GM18868 (cell line): Measurements from ENCODE around the gene PPP2R5D.
"Not testable (repeated sequence)": the region's sequence is repeated elsewhere in the genome, so short reads cannot be mapped to it uniquely, and the experiment has no call there.

Experiments used
- ATAC-seq: cut with Tn5 transposase; IDR thresholded peaks from one replicate; pipeline ENCODE4 v1.9.1; 2021; ENCODE audit warnings: mild to moderate bottlenecking, moderate library complexity; ENCODE audit not compliant: unreplicated experiment

PPP2R5D gene

GRCh38 chr6:42984001-42984923 is at the start of gene PPP2R5D:
Gene PPP2R5D, plus strand, starts transcription at chr6:42984570. Its CDS starts 108 bp downstream, at chr6:42984678.
- ATAC-seq: peak; percentile 92

DNA sequence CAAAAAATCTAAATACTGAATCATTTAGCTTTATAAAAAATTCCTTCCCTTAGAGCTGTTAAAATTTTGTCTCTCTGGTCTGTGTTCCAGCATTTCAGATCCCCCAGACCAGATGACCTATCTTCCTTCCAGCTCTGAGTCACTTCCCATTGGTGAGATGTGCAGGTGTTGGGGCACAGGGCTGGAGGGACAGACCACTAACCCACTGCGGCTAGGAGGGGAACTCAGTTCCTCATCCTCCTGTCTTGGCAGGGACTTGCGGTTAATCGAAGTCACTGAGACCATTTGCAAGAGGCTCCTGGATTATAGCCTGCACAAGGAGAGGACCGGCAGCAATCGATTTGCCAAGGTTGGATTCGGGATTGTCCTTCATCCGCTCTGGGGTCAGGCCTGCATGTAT is 49.0 kb upstream of the PPP2R5D start:
- ATAC-seq: no peak

DNA sequence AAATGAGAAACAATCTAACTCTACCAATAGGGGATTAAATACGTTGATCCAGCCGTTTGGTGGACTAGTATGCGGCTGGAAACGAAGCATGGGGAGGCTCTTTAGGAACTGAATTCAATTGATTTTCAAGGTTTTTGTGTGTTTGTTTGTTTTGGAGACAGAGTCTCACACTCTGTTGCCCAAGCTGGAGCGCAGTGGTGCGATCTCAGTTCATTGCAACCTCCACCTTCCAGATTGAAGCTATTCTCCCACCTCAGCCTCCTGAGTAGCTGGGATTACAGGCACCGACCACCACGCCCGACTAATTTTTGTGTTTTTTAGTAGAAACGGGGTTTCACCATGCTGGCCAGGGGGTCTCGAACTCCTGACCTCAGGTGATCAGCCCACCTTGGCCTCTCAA is 48.0 kb upstream of the PPP2R5D start:
- no peak for ATAC-seq

DNA sequence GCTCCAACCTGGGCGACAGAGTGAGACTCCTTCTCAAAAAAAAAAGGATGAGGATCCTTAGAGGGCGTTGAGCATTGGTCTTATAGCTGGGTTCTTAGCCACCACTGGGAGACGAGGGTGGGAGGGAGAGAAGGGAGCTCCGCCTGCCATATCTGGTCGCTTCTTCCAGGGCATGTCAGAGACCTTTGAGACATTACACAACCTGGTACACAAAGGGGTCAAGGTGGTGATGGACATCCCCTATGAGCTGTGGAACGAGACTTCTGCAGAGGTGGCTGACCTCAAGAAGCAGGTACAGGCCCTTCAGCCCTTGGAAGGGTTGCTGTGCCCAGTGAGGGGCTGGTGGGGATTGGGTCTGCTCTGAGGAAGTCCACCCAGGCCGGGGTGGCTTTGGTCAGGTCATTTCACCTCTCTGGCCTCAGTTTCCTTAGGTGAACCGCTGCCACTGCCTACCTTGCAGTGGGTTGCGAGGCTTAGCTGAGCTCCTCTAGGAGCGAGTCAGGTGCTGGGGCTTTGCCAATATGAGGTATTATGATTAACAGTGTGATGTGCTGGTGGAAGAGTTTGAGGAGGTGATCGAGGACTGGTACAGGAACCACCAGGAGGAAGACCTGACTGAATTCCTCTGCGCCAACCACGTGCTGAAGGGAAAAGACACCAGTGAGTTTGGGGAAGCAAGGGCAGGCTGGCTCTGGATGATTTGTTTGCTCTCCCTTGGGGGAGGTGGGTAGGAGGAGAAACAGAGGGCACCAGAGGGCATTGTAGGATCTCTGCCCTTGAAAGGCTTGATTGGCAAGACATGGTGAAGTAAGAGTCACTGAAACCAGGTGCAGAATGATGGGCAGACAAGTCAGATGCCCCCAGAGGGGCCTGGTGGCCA is 46.6 kb upstream of the PPP2R5D start:
- ATAC-seq: no peak

- ATAC-seq: no peak
Observed at GRCh38 chr6:42938428-42938796, 46.0 kb upstream of the PPP2R5D start.

DNA sequence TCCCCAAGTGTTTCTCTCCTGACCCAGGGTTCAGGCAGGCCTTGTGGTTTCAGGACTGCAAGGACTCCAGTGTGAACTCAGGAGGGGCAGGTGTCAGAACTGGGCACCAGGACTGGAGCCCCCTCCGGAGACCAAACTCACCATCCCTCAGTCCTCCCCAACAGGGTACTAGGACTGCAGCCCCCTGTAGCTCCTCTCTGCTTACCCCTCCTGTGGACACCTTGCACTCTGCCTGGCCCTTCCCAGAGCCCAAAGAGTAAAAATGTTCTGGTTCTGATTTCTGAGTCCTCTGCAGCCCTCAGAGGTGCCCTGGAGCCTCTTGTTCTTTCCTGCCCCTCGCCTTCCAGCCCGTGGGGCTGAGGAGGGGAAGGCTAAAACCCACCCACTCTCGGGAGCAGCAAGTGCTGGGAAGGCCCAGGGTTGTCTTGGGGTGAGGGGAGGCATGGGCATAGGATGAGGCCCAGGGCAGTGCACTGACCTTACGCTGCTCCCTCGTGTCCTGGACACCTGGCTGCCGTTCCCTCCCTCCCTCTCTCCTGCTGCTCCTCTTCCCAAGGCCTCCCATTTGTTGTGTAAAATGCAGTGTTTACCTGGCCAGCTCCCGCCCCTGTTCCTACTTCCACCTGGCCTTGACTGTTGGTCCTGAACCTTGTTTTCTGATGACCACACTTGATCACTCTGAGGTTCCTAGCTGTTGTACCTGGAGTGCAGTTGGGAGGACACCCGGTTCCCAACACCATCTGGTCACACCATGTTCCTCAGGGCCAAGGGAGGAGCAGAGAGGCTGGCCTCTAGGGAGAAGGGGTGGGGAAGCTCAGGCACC is 45.2 kb upstream of the PPP2R5D start:
- no peak for ATAC-seq

GRCh38 chr6:42939810-42940167 is 44.6 kb upstream of the PPP2R5D start:
- ATAC-seq: no peak

- no peak for ATAC-seq
Observed at GRCh38 chr6:42940493-42941045, 43.8 kb upstream of the PPP2R5D start.

- not testable (repeated sequence) for ATAC-seq
Observed at GRCh38 chr6:42941356-42941755, 43.0 kb upstream of the PPP2R5D start.

- ATAC-seq: no peak
Observed at GRCh38 chr6:42942444-42942843, 41.9 kb upstream of the PPP2R5D start.

- no peak for ATAC-seq
Observed at GRCh38 chr6:42947950-42948349, 36.4 kb upstream of the PPP2R5D start.

GRCh38 chr6:42952389-42952788 is 32.0 kb upstream of the PPP2R5D start:
- ATAC-seq: no peak

DNA sequence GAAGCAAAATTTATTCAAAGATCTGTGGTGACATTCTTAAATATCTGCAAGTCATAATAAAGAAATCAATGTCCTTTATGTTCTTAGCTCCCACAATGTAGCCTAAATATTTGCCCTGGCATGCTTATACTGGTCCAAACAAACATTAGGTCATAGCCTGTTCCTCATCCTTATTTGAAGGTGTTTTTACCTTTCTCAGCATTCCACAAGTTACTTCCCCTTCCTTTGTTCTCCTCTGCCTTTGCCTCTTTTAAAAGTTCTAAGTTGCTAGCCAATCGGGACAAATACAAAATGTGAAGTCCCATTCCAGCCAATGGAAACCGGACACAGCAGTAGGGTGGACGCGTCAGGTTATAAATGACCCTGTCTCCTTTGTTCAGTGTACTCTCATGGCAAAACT is 30.0 kb upstream of the PPP2R5D start:
- not testable (repeated sequence) for ATAC-seq

DNA sequence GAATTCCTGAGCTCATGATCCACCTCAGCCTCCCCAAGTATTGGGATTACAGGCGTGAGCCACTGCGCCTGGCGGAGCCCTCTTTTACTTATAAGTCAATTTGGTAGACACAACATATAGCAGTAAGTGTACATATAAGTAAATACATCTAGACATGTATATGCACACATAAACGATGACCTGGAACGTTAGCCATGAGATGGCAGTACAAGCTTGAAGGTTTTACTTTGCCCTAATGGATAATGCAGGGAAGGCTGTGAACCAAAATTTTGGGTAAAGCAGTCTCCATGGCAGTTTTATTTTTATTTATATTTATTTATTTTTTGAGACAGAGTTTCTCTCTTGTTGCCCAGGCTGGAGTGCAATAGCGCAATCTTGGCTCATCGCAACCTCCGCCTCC is 26.2 kb upstream of the PPP2R5D start:
- no peak for ATAC-seq

- ATAC-seq: no peak
Observed at GRCh38 chr6:42959917-42960242, 24.5 kb upstream of the PPP2R5D start.

- ATAC-seq: no peak
Observed at GRCh38 chr6:42960243-42961019, 23.9 kb upstream of the PPP2R5D start, which contains the start of gene GNMT. Gene GNMT, plus strand, starts transcription at chr6:42960754. Its CDS starts 14 bp downstream, at chr6:42960768.

DNA sequence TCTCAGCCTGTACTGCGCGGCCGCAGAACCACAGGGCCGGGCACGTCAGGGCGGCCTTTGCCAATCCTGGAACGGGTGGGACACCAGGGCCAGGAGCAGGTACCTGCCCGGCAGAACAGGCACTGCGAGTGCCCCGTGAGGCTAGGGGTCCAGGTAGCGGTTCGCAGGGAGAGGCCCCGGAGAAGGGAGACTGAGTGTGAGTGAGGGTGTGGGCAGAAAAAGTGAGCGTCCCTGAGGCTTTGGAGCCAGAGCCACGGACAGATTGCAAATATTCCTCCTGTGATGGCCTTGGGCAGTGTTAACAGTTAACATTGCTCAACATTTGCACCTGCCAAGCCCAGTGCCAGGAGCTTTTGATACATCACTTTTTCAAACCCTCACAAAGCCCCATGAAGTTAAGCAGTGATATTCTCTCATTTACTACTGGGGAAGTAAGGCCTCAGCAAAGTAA is 23.3 kb upstream of the PPP2R5D start:
- no peak for ATAC-seq

DNA sequence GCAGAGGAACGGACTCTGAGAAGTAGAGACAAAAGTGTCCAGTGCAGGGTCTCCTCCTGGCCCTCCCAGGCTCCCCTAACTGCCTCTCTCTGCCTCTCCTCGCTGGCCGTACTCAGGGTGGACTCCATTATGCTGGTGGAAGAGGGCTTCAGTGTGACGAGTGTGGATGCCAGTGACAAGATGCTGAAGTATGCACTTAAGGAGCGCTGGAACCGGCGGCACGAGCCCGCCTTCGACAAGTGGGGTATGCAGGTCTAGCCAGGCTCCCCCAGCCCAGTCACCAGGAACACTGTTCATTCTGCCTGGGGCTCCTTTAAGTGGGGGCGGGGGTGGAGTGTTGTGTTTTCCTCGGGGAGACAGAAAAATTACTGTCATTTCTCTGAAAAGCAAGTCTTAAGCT is 22.3 kb upstream of the PPP2R5D start:
- no peak for ATAC-seq

DNA sequence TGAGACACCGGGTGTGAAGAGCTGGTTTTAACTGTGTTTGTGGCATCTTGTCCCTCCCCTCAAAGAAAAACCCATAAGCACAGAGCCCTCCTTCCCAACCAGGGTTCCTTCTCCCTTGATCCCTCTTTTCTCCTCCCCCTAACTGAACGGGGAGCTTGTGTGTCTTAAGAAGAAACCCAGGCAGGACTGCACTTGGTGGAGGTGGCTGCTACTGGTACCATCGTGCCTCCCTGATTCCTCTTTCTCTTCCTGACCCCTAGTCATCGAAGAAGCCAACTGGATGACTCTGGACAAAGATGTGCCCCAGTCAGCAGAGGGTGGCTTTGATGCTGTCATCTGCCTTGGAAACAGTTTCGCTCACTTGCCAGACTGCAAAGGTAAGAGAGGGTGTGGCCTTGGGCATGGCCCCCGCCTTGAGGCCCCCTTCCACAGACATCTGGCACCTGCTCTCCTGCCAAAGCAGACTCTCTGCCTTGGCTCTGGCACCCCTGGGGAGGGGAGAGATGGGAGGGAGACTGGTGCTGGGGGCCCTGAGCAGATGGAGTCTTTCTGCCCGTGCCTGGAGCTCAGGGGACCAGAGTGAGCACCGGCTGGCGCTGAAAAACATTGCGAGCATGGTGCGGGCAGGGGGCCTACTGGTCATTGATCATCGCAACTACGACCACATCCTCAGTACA is 21.7 kb upstream of the PPP2R5D start:
- no peak for ATAC-seq
